ENCODE measurements around the gene TYW3. TPM values are rescaled to one million over a fixed set of nuclear protein-coding genes. Genes with fewer than 3 reads are reported as not detected.

TYW3 gene
- polyA plus RNA-seq, 3 donors: 5.0 to 6.0 (median 5.2) TPM

- no peak overlapping the region for H3K4me3 Mint-ChIP-seq
- Histone ChIP-seq H2AFZ (ENCODE audit: insufficient read depth, low read depth, low read length, poor library complexity, severe bottlenecking) (no peak overlapping the region), H3K27ac (ENCODE audit: low read depth in 1 of 2, low read length in 2 of 2) (no peak overlapping the region), H3K4me3 (replicated peaks in 1 of 3; ENCODE audit: low read depth in 2 of 3, low read length in 3 of 3) (no peak overlapping the region), H3K9ac (ENCODE audit: insufficient read depth, low read length, poor library complexity, severe bottlenecking) (no peak overlapping the region), H3K9me3 (replicated peaks in 1 of 2; ENCODE audit: control insufficient read depth in 1 of 2, insufficient read depth in 1 of 2, low read length in 2 of 2) (peaks cover 7 to 8% of the 10 kb centered on the region in 2 donors), H3K4me1 (ENCODE audit: control insufficient read depth in 1 of 2, insufficient read depth in 2 of 2, low read length in 2 of 2) (no peaks in the 10 kb centered on the region), H3K4me2 (replicated peaks; ENCODE audit: extremely low read depth, low read length, poor library complexity, severe bottlenecking) (no peak overlapping the region), H3K27me3 (ENCODE audit: control insufficient read depth in 2 of 2, insufficient read depth in 2 of 2, low read length in 2 of 2) (no peaks in the 10 kb centered on the region), H3K79me2 (ENCODE audit: insufficient read depth, low read length) (no peaks in the 10 kb centered on the region), H3K36me3 (replicated peaks in 1 of 2; ENCODE audit: control insufficient read depth in 1 of 2, insufficient read depth in 2 of 2, low read length in 2 of 2) (no peaks in the 10 kb centered on the region), H4K20me1 (ENCODE audit: insufficient read depth, low read length) (no peaks in the 10 kb centered on the region)
- peaks cover 9 to 16% (median 11%) of the 10 kb centered on the region in 7 donors for H3K9me3 Mint-ChIP-seq
- intact Hi-C loops (cut with micrococcal nuclease): no loop called here
- peaks cover 13 to 21% of the 10 kb centered on the region in 2 donors for H3K36me3 Mint-ChIP-seq
- H3K27ac Mint-ChIP-seq: peak overlapping the region in 1 of 7 donors; percentile 67
- peaks cover 0 to 2% (median 0%) of the 10 kb centered on the region in 3 donors for H3K27me3 Mint-ChIP-seq (ENCODE audit: low read depth in 3 of 3)
- WGBS (ENCODE audit: insufficient coverage): 100% methylated on average over 1 of the region's 1 CpG
- DNase-seq: no peak
- TF ChIP-seq CTCF (IDR thresholded peaks at IDR 0.05): no peak
- no peaks in the 10 kb centered on the region for H3K4me1 Mint-ChIP-seq
Observed at GRCh38 chr1:74726063-74726462, 6.9 kb upstream of the TYW3 start.

- intact Hi-C loops (cut with micrococcal nuclease): no loop called here
- H3K27me3 ChIP-seq (ENCODE audit: control insufficient read depth in 2 of 2, insufficient read depth in 2 of 2, low read length in 2 of 2): no peaks in the 10 kb centered on the region
- no peak overlapping the region for H3K27ac ChIP-seq (ENCODE audit: low read depth in 1 of 2, low read length in 2 of 2)
- no peak overlapping the region for H2AFZ ChIP-seq (ENCODE audit: insufficient read depth, low read depth, low read length, poor library complexity, severe bottlenecking)
- H3K4me1 Mint-ChIP-seq: peaks cover 7% of the 10 kb centered on the region
- H4K20me1 ChIP-seq (ENCODE audit: insufficient read depth, low read length): no peaks in the 10 kb centered on the region
- H3K4me3 ChIP-seq (replicated peaks in 1 of 3; ENCODE audit: low read depth in 2 of 3, low read length in 3 of 3): no peak overlapping the region
- H3K36me3 Mint-ChIP-seq: peaks cover 0 to 6% of the 10 kb centered on the region in 2 donors
- H3K36me3 ChIP-seq (replicated peaks in 1 of 2; ENCODE audit: control insufficient read depth in 1 of 2, insufficient read depth in 2 of 2, low read length in 2 of 2): no peaks in the 10 kb centered on the region
- H3K27me3 Mint-ChIP-seq (ENCODE audit: low read depth in 3 of 3): peaks cover 0 to 2% (median 0%) of the 10 kb centered on the region in 3 donors
- DNase-seq: no peak
- H3K4me2 ChIP-seq (replicated peaks; ENCODE audit: extremely low read depth, low read length, poor library complexity, severe bottlenecking): no peak overlapping the region
- WGBS (ENCODE audit: insufficient coverage): 100% methylated on average over 2 of the region's 3 CpGs
- no peak for TF ChIP-seq CTCF (IDR thresholded peaks at IDR 0.05)
- no peak overlapping the region for H3K9ac ChIP-seq (ENCODE audit: insufficient read depth, low read length, poor library complexity, severe bottlenecking)
- H3K4me1 ChIP-seq (ENCODE audit: control insufficient read depth in 1 of 2, insufficient read depth in 2 of 2, low read length in 2 of 2): peaks cover 3 to 14% of the 10 kb centered on the region in 2 donors
- no peak overlapping the region for H3K27ac Mint-ChIP-seq
- H3K9me3 ChIP-seq (replicated peaks in 1 of 2; ENCODE audit: control insufficient read depth in 1 of 2, insufficient read depth in 1 of 2, low read length in 2 of 2): peaks cover 7 to 8% of the 10 kb centered on the region in 2 donors
- no peak overlapping the region for H3K4me3 Mint-ChIP-seq
- peaks cover 9 to 16% (median 11%) of the 10 kb centered on the region in 7 donors for H3K9me3 Mint-ChIP-seq
- no peaks in the 10 kb centered on the region for H3K79me2 ChIP-seq (ENCODE audit: insufficient read depth, low read length)
Observed at GRCh38 chr1:74728736-74729135, 4.2 kb upstream of the TYW3 start.
